Right lobe of liver (tissue), 4 donors: Measurements from ENCODE around the gene EEF2.
A peak's percentile ranks its signal among the peaks of the same experiment; 100 is the strongest.

ENCODE experiments used
- CTCF ChIP-seq, 4 donors: fragments of 200-600 bp in 3 of 4; fragments of 450-650 bp in 1 of 4; IDR thresholded peaks; one replicate each; pipeline versions ENCODE4 v1.5.1 to v1.8.0; 2016 to 2022; ENCODE audit warnings: antibody characterized with exemption in 4 of 4, mild to moderate bottlenecking in 2 of 4
- POLR2A ChIP-seq: fragments of 450-650 bp; IDR thresholded peaks from one replicate; pipeline ENCODE4 v1.6.1; 2017; ENCODE audit warnings: antibody characterized with exemption, mild to moderate bottlenecking
- donor health status: DM: no; HTN: no; CAD: no.
- donor health status: DM: no; HTN: no; CAD: no.
- donor health status: DM: no; HTN: yes; CAD: no.

- TF ChIP-seq CTCF (IDR thresholded peaks at IDR 0.05) (no peak), POLR2A (peak; percentile 47)
Observed at GRCh38 chr19:3968556-3969434, 16.5 kb downstream of the EEF2 start.
